Neural progenitor cell (in vitro differentiated cells): ENCODE measurements around the gene RPS24. TPM values are rescaled to one million over a fixed set of nuclear protein-coding genes. Genes with fewer than 3 reads are reported as not detected.

Experiments
- DNase-seq: peaks from one replicate; pipeline ENCODE4 v3.0.0-alpha.2; 2016; ENCODE audit warnings: low spot score
- H2AFZ ChIP-seq: fragments of 200-600 bp; sonication (generic); replicated peaks from 2 replicates; pipeline ENCODE4 v1.6.1; 2016; ENCODE audit warnings: antibody characterized with exemption
- H3F3A ChIP-seq: fragments of 200-600 bp; sonication (generic); 2 replicates; pipeline ENCODE4 v1.6.1; 2016; ENCODE audit warnings: antibody characterized with exemption, low read depth
- H3K27ac ChIP-seq: fragments of 200-600 bp; sonication (generic); 2 replicates; pipeline ENCODE4 v1.5.1; 2016; ENCODE audit warnings: mild to moderate bottlenecking
- H3K27me3 ChIP-seq: fragments of 200-600 bp; sonication (generic); 2 replicates; pipeline ENCODE4 v1.6.1; 2016; ENCODE audit warnings: mild to moderate bottlenecking, moderate library complexity
- H3K36me3 ChIP-seq: fragments of 200-600 bp; sonication (generic); 2 replicates; pipeline ENCODE4 v1.5.1; 2016
- H3K4me1 ChIP-seq: fragments of 200-600 bp; sonication (generic); 2 replicates; pipeline ENCODE4 v1.6.1; 2016; ENCODE audit warnings: mixed run types
- H3K4me2 ChIP-seq: fragments of 200-600 bp; sonication (generic); 2 replicates; pipeline ENCODE4 v1.6.1; 2016
- H3K4me3 ChIP-seq: fragments of 200-600 bp; sonication (generic); 2 replicates; pipeline ENCODE4 v1.5.1; 2016
- H3K79me2 ChIP-seq: fragments of 200-600 bp; sonication (generic); 2 replicates; pipeline ENCODE4 v1.6.1; 2016; ENCODE audit warnings: low read depth
- H3K9ac ChIP-seq: fragments of 200-600 bp; sonication (generic); 2 replicates; pipeline ENCODE4 v1.6.1; 2016
- H3K9me3 ChIP-seq: fragments of 200-600 bp; sonication (generic); 2 replicates; pipeline ENCODE4 v1.5.1; 2016; ENCODE audit warnings: low read depth
- H4K20me1 ChIP-seq: fragments of 200-600 bp; sonication (generic); 2 replicates; pipeline ENCODE4 v1.6.1; 2016; ENCODE audit warnings: low read depth
- H3K27ac Mint-ChIP-seq: 3 replicates; pipeline ENCODE4 v1.8.0; 2021; ENCODE audit warnings: mixed read lengths
- H3K27me3 Mint-ChIP-seq: 2 replicates; pipeline ENCODE4 v1.8.0; 2022; ENCODE audit warnings: low read depth, mild to moderate bottlenecking, inconsistent platforms, moderate library complexity, mixed read lengths; ENCODE audit not compliant: insufficient read depth
- H3K36me3 Mint-ChIP-seq: 3 replicates; pipeline ENCODE4 v1.8.0; 2021; ENCODE audit warnings: mixed read lengths
- H3K4me1 Mint-ChIP-seq: 3 replicates; pipeline ENCODE4 v1.8.0; 2021; ENCODE audit warnings: mixed read lengths
- H3K4me3 Mint-ChIP-seq: 3 replicates; pipeline ENCODE4 v1.8.0; 2021; ENCODE audit warnings: mild to moderate bottlenecking, moderate library complexity, mixed read lengths
- H3K9me3 Mint-ChIP-seq: 3 replicates; pipeline ENCODE4 v1.8.0; 2020; ENCODE audit warnings: mixed read lengths
- EZH2 ChIP-seq: fragments of 200-600 bp; sonication (generic); IDR thresholded peaks from 2 replicates; pipeline ENCODE4 v1.6.1; 2017; ENCODE audit warnings: antibody characterized with exemption, mild to moderate bottlenecking, moderate library complexity
- EZH2phosphoT487 ChIP-seq: fragments of 200-600 bp; sonication (generic); IDR thresholded peaks from 2 replicates; pipeline ENCODE4 v1.6.1; 2017; ENCODE audit warnings: antibody characterized with exemption
- total RNA-seq: library from RNA; depleted of rRNA; stranded (reverse); fragments of >200 nt; gene quantifications from 2 replicates; pipeline ENCODE4 v1.2.3, GENCODE V29; 2015; ENCODE audit warnings: low replicate concordance
- TF ChIP-seq, protein P1 (sequence below): fragments of 200-600 bp; sonication (generic); IDR thresholded peaks from 2 replicates; pipeline ENCODE4 v1.5.1; 2017; ENCODE audit warnings: antibody characterized with exemption, mild to moderate bottlenecking

The RPS24 gene
- total RNA-seq, 1 donor from 2014 or later, result 5,646 TPM

DNA sequence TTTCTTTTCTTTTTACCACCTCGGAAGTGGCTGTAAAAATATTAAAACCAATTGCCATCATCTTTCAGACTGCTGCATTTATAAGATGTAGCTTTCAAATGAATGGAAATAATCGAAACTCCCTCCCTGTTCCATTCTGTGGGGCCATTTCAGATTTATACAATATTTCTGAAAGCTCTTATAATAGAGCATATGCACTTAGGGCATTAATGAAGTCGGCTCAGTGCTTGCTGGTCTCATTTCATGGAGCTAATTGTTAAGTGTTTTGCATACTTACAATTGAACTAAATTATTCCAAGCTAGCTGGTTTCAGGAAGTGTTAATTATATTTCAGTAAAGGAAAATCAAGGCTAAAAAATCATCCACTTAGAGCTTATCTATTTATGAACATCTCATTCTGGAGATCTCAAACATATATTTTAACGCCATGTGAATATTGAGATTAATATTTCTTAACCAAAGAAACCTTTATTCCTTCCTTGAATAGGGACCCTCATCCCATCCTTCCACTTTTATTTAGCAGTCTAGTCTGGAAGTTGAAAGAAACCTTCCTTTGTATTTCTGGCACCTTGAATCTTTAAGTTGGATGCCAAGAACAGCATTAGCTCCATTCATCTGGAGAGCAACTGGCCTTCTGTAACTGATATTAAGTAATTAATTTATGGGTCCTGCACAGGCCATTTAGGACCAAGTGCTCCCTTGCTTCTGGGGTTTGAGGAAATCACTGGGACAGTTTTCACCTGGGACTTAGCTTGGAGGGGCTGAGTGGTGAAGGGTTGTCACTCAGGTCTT lies 45.1 kb downstream of the RPS24 start:
- H3K27me3 ChIP-seq, result no peaks in the 10 kb centered on the region
- H3K9me3 ChIP-seq, result no peaks in the 10 kb centered on the region
- no peaks in the 10 kb centered on the region for H3K36me3 ChIP-seq
- no peak overlapping the region for H3K4me3 Mint-ChIP-seq
- H3K9me3 Mint-ChIP-seq, result peaks cover 23% of the 10 kb centered on the region
- H3K4me2 ChIP-seq, result no peak overlapping the region
- no peak for DNase-seq
- no peak overlapping the region for H3K27ac Mint-ChIP-seq
- no peaks in the 10 kb centered on the region for H3F3A ChIP-seq
- no peaks in the 10 kb centered on the region for H3K79me2 ChIP-seq
- no peak for TF ChIP-seq EZH2phosphoT487
- TF ChIP-seq, protein P1, sequence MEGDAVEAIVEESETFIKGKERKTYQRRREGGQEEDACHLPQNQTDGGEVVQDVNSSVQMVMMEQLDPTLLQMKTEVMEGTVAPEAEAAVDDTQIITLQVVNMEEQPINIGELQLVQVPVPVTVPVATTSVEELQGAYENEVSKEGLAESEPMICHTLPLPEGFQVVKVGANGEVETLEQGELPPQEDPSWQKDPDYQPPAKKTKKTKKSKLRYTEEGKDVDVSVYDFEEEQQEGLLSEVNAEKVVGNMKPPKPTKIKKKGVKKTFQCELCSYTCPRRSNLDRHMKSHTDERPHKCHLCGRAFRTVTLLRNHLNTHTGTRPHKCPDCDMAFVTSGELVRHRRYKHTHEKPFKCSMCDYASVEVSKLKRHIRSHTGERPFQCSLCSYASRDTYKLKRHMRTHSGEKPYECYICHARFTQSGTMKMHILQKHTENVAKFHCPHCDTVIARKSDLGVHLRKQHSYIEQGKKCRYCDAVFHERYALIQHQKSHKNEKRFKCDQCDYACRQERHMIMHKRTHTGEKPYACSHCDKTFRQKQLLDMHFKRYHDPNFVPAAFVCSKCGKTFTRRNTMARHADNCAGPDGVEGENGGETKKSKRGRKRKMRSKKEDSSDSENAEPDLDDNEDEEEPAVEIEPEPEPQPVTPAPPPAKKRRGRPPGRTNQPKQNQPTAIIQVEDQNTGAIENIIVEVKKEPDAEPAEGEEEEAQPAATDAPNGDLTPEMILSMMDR, result no peak
- TF ChIP-seq EZH2, result no peak
- H3K27me3 Mint-ChIP-seq, result peaks cover 3% of the 10 kb centered on the region
- no peak overlapping the region for H2AFZ ChIP-seq
- H3K4me1 ChIP-seq, result no peaks in the 10 kb centered on the region
- H3K36me3 Mint-ChIP-seq, result no peaks in the 10 kb centered on the region
- H3K4me1 Mint-ChIP-seq, result no peaks in the 10 kb centered on the region
- no peak overlapping the region for H3K9ac ChIP-seq
- no peak overlapping the region for H3K4me3 ChIP-seq
- H4K20me1 ChIP-seq, result no peaks in the 10 kb centered on the region
- no peak overlapping the region for H3K27ac ChIP-seq

DNA sequence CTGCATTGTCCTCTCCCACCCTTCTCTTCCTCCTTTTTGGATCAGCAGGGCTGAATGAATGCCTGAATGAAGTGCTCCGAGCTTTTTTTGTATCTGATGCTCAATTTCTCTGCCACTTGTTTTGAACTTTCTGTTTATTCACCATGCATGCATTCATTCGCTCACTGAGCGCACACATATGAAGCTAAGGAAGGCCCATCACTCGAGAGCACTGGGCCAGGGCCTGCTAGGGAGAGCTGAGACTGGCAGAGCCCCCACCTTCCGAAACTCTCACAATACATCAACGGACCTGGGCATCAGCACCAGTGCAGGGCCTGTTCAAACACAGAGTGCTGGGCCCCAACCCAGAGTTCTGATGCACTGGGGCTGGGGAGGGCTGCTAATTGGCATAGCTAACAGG lies 45.7 kb downstream of the RPS24 start:
- Histone ChIP-seq H3K79me2 (no peaks in the 10 kb centered on the region), H3K27ac (no peak overlapping the region), H3K9ac (no peak overlapping the region), H2AFZ (no peak overlapping the region), H3K9me3 (no peaks in the 10 kb centered on the region), H3K4me1 (no peaks in the 10 kb centered on the region), H3K36me3 (no peaks in the 10 kb centered on the region), H3K4me2 (no peak overlapping the region), H3K4me3 (no peak overlapping the region), H3K27me3 (no peaks in the 10 kb centered on the region), H3F3A (no peaks in the 10 kb centered on the region), H4K20me1 (no peaks in the 10 kb centered on the region)
- no peak overlapping the region for H3K27ac Mint-ChIP-seq
- H3K36me3 Mint-ChIP-seq, result no peaks in the 10 kb centered on the region
- no peak for DNase-seq
- TF ChIP-seq, protein P1, result no peak
- no peak for TF ChIP-seq EZH2phosphoT487
- no peak for TF ChIP-seq EZH2
- H3K4me3 Mint-ChIP-seq, result no peak overlapping the region
- H3K4me1 Mint-ChIP-seq, result no peaks in the 10 kb centered on the region
- H3K27me3 Mint-ChIP-seq, result peaks cover 3% of the 10 kb centered on the region
- peaks cover 20% of the 10 kb centered on the region for H3K9me3 Mint-ChIP-seq

DNA sequence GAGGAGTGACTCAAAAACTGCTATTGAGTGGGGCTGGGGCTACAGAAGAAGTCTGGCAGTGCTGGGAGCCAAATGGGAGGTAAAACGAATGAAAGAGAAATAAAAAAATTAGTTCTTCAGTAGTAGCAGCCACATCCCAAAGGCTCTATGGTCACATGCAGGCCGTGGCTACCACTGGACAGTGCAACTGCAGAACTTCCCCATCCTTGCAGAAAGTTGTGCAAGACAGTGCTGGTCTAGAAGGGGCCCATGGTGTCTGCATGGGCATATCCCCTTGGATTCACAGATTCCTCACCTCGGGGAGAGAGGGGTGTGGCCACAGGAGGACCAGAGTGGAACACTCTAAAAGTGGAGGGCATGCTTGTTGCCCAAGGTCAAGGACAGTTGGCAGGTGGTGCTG lies 47.6 kb downstream of the RPS24 start:
- no peaks in the 10 kb centered on the region for H3K79me2 ChIP-seq
- no peak overlapping the region for H3K9ac ChIP-seq
- H3K27ac ChIP-seq, result no peak overlapping the region
- H3K36me3 ChIP-seq, result no peaks in the 10 kb centered on the region
- TF ChIP-seq, protein P1, result no peak
- TF ChIP-seq EZH2phosphoT487 (no peak), EZH2 (no peak)
- no peak overlapping the region for H3K4me2 ChIP-seq
- Mint-ChIP-seq H3K36me3 (no peaks in the 10 kb centered on the region), H3K27ac (no peak overlapping the region), H3K4me3 (no peak overlapping the region), H3K4me1 (peaks cover 3% of the 10 kb centered on the region), H3K9me3 (peaks cover 12% of the 10 kb centered on the region), H3K27me3 (peaks cover 2% of the 10 kb centered on the region)
- no peaks in the 10 kb centered on the region for H3F3A ChIP-seq
- no peak overlapping the region for H2AFZ ChIP-seq
- H3K27me3 ChIP-seq, result no peaks in the 10 kb centered on the region
- DNase-seq, result no peak
- H3K9me3 ChIP-seq, result no peaks in the 10 kb centered on the region
- H3K4me3 ChIP-seq, result no peak overlapping the region
- no peaks in the 10 kb centered on the region for H4K20me1 ChIP-seq
- H3K4me1 ChIP-seq, result no peaks in the 10 kb centered on the region
